ENCODE data around the gene SLC8A1.

The SLC8A1 gene

DNA sequence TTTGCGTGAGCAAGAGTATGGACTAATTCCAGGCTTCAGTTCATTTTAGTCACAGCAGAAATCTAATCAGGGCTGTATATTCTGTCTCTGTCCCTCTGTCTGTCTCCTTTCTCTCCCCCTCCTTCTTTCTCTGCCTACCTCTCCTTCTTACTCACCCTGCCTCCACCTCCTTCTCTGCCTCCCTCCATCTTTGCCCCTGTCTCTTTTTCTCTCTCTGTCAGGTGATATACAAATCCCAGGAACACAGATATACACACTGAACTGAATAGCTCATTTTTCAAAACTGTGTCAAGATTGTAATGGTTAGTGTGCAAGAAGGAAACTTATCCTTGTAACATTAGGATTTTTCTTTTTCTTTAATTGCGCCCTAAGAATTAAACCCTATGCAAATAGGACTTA, 32.5 kb downstream of the SLC8A1 start:
- DNase-seq: no peak

DNA sequence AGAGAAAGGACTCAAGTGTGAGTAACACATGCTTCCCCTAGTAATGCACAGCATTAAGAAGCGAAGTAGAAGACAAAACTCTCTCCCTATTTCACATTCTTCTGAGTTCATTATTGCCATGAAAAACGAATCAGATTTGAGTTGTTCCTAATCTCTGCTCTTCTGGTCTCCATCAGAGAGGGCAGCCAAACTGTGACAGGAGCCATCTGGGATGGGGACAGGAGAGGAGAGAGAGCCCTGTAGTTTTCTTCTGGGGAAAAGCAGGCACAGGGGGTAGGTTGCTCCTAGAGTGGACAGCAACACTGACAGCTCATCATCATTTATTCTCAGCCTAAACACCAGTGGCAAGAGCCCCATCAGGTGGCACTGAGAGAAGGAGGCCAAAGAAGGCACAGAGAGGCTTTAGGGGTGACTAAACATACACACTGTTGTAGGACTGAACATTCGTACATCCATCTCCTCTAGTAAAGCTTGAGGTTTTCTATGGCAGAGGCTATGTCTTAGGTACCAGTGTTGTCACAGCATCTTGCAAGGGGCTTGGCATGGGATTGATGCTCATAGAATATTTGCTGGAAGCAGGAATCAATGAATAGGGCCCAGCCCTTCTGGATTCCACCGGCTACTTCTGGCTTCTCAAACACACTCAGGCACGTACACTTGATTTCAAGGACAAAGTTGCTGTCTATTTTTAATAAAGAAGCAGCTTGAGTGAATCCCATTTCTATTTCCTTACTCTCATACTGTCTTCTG, 33.1 kb downstream of the SLC8A1 start:
- DNase-seq: no peak

DNA sequence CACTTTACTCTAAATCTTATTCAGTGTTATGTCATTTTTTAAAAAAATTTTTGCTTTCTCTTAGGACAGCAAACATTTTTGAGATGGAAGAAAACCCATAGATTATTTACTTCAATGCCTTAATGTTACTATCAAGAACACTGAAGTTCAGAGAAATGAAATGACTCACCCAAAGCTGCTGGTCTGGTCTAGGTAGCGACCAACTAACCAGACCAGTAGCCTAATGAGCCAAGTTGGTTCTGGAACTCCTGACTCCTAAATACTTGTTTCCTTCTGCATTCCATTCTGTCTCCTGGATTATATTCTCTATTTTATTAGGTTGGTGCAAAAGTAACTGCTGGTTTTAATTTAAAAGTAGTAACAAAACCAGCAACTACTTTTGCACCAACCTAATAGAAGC, 35.4 kb downstream of the SLC8A1 start:
- DNase-seq: no peak

DNA sequence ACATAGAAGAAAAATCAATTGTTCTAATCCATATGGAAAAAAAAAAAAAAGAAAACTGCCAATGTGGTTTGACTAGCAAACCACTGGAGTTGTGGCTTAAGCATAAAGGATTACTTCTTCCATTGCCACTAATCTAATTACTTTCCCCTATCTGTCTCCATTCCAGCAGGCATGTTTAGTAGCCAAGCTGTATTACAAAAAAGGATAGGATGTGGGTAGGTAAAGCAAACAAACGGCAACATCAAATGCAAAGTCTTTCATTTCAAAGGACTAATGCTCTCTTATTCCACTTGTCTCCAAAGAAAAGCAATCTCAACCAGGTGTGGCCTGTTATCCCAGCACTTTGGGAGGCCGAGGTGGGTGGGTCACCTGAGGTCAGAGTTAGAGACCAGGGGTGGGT, 36.5 kb downstream of the SLC8A1 start:
- no peak for DNase-seq

DNA sequence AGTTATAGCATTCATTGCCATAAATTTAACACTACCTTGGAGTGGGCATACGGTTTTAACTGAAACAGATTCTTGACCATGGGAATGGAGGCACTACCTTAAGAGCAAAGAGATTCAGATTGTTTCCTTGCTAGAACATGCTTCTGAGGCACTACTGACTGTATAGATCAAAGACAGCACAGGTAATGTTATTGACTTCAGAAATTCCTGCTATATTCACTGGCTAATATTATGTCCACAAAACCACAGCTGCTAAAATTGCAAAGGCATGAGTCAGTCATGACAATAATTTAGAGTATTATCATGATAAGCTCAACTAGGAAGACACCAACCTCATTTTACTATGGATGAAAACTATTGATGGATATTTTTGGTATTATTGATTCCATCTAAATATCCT, 39.4 kb downstream of the SLC8A1 start:
- DNase-seq: no peak

DNA sequence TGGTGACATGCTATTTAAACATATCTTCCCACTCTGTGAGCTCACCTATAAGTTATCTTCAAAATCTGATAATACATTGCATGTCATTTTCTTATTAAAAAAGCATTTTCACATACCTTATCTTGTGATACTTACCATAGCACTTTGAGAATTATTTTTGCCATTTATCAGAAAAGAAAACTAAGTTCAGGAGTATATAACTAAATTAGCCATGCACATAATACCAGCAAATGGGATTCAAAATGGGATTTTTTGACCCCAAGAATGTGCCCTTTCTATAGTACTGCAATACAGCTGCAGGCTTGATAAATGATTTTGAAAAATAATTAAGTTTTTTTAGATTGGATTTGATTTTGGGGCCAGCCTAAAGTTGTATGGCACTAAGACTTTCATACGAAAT, 41.2 kb downstream of the SLC8A1 start:
- no peak for DNase-seq

DNA sequence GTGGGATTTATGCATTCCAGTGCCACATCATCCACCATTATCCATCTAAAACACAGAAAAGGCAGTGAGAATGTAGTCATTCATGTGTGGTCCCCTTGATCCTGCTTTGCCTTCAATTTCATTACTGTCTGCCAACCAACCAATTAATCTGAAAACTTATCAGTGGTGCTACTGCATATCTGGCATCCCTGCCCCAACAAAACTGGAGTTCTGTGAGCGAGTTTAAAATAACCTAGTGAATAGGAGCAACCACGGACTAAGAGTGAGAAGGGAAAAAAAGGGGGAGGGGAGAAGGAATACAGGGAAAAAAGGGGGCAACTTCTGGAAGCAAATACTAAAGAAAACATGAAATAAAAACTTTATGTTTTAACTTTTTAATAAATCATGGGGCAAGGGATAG, 42.2 kb downstream of the SLC8A1 start:
- DNase-seq: no peak

DNA sequence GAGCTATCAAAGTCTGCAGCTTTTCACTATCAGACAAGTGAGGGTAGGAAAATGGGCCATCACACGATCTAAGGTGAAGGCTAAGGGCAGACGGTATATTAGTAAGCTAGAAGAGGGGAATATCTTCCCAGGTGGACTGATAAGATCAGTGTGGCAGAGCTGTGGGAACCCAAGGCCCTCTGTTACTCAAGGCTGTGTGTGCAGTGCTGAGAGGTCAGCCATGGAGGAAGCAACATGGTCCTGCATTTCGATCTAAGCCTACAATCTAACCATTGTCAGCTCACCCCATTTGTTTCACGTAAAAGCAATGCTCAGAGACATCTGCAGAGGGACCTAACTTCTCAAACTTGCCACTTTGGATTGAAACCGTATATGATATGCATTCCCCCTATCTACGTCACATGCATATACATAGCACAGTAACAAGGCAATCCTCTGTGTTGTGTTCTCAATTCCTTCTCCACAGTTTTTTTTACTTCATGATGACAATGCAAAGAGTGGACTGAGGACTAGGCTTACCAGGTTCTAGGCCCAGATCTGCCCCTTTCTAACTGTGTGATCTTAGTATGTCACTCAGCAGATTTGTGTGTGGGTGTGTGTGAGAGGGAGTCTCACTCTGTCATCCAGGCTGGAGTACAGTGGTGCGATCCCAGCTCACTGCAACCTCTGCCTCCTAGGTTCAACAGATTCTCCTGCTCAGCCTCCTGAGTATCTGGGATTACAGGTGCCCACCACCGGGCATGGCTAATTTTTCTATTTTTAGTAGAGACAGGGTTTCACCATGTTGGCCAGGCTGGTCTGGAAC, 45.2 kb downstream of the SLC8A1 start:
- no peak for DNase-seq

DNA sequence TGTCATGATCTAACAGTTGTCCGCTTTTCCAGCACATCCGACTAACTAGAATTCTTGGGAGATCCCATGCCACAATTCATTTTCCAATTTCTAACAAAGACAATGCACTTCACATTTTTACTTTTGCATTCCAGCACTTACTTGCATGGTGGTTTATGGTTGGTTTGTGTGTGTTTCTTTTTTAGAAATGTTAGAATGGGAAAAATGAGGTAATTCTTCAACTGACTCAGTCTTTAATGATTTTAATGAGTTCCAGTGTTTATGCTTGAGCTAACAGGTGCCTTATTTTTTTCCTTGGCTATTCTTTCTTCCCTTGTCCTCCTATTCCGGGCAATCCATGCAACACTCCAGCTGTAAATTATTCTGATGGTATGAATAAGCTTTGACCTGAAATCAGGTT, 46.4 kb downstream of the SLC8A1 start:
- no peak for DNase-seq

DNA sequence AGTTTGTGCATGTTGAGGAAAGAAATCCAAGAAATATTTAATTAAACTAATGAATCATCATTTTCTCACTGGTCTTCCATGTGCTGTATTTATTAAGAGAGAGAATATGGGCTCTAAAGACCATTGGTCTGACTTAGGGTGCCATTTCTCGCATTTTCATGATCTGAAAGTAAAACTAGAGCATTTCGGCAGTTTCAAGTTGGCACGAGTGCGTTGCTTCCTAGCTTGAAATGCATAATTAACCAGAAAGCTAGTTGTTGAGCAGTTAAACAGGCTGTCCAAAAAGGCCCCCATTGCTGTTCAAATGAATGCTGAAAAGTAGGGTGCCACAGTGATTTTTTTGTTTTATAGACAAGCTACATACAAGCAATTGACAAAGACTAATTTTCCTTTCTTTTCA, 47.4 kb downstream of the SLC8A1 start:
- DNase-seq: no peak

DNA sequence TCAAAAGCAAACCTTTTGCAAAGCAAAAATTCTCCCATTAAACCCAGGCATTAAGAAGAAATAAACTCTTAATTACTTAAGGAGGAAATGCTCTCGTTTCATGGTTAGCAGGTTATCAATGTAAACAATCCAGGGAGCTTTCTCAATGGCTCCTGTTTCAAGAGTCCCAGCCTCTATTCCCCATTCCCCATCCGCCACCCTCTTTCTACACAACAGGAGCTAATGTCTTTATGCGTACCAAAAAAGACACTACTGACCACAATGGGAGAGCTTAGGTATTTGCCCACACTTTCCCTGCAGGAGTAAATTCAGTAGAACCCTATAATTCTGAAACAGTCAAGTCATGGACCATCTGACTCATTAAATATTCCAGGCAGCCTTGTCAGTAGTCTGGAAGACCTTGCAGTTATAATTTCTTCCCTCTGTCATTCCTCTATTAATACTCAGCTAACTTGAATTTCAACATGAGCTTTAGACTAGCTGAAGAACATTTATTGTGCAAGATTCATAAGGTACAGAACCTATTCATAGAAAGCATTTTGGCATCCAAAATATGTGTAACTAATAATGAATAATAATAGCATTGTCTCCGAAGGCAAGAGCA, 48.6 kb downstream of the SLC8A1 start:
- DNase-seq: no peak

DNA sequence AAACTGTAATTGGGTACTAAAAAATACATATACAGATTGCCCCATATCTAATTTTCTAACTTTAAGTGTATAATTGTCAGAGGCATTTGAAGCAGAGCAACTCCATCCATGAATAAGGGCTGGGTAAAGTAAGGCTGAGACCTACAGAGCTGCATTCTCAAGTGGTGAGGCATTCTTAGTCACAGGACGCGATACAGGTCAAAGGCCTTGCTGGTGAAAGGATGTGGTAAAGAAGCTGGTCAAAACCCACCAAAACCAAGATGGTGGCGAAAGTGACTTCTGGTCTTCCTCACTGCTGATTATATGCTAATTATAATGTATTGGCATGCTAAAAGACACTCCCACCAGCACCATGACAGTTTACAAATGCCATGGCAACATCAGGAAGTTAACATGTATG, 50.0 kb downstream of the SLC8A1 start:
- DNase-seq: no peak

DNA sequence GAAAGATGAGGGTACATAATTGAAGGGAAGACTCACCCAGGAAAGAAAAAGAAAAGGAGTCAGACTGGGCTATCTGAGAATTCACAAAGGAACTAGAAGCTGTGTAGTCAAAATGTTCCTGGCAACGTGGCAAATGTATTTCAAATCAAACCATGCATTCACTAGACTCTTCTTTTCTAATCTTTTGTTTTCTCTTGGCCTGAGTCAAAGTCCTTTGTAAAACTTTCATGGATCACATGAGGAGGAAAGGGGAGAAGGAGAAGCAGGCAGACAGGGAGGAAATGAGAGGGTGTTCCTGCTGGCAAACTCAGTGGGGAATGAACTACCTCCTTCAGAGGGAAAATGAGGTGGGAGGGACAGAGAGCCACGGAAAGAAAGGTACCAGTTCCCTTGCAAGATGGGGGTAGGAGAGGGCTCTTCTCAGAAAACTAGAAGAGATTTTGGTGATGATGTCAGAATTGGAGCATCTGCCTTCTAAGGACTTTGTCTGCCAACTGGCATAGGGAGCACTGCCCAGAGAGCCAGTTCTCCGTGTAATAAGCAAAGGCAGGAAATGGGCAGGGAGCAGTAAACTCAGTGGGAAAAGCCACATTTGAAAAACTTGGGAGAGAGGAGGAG, 51.4 kb downstream of the SLC8A1 start:
- no peak for DNase-seq

DNA sequence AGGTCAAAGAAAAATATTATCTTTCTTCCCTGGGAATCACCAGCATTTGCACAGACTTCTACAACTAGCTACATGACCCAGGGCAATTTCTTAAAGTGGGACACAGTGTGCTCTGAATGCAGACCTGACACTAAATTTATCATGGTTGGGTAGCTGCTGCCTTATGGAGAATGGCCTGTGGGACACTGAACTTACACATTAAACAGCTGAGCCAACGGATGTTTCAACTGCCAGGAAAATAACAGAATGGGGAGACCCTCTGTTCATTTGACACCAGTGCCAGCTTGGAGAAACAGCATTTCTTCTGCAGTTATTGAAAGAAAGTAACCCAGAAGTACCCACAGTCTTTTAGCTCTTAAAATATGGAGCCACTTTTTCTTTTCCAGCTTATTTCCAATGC, 54.1 kb downstream of the SLC8A1 start:
- DNase-seq: no peak

DNA sequence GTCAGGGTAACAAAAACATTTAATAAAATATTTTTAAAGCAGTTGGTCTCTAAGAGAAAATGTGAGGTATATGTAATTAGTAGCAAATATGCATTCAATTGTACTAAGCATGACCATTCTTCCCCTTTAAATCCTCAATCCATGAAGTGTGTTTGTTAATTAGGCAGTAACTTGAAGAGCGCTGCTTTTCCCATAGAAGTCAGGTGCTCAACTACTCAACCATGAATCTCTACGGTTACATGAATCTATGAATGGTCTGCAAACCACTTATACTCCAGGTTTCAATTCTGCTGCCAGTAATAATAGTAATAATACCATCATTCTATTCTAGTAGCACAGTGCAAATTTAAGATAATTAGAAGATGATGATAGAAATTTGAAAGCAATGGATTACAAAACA, 55.8 kb downstream of the SLC8A1 start:
- DNase-seq: no peak

DNA sequence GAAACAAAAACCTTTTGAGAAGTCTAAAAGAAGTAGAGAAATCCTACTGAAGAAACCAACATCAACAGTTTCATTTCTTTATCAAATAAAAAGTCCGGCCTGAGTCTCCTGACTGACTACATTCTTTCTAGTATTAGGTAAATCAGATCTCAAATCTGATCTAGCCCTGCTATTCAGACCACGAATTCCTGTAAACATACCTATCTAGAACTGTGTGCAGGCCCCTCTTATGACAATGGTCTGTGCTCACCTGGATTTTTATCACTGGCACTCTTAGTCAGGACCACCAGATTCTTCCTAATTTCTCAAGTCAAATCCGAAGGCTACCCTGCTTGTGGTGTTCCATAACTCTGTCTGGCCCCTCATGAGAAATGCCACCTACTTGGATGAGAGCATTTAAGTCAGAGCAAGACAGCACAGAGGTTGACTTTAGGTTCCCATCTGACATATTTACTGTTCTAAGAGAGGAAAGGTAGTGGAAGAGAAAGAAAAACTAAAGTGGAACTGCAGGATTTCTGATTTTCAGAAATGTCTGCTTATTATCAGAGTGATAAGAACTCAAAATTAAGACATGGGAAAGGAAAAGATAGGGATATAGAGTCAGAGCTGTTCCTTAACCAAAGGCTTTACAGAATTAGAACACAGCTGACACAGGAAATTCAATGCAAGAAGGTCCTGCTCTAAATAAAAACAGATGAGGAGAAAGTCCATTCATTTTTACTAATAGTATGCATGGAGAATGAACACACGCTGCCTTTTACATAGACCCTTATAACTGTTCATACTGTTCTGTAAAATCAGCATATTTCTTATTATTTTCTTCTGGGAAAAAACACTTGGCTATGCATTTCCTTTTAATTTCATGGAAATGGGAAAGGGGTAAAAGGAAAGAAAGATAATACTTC, 56.5 kb downstream of the SLC8A1 start:
- DNase-seq: no peak

DNA sequence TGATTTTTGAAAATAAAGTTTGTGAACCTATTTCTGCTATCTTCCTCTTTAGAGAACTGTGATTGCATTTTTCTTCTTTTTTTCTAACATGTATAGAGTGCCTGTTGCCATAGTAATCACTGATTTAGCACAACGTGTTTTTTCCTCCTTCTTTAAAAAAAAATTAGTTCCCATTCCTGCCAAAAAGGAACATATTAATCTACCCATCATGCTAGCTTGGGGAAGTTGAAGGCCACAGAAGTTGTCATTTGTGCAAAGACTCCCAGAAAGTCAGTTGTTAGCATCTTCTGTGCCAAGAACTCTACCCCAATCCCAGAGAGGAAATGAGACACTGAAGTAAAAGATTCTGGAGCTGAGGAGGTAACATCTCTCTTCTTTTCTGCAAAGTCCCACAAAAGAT, 57.3 kb downstream of the SLC8A1 start:
- DNase-seq: no peak

DNA sequence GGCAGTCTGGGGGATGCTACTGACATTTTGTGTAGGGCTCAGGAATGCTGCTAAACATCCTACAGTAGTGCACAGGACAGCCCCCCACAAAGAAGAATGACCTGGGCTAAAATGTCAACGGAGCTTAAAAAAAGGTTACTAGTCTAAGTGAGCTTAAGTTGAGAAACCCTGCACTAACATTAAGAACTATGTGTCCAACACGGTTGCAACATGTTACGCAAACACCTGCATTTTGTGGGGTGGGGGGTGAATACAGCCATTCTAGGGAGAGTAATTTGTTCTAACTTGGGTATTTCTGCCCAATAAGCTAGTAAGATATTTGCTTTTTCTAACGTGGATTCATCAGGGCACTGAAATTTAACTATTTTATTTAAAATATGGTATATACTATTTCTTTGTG, 57.9 kb downstream of the SLC8A1 start:
- no peak for DNase-seq

DNA sequence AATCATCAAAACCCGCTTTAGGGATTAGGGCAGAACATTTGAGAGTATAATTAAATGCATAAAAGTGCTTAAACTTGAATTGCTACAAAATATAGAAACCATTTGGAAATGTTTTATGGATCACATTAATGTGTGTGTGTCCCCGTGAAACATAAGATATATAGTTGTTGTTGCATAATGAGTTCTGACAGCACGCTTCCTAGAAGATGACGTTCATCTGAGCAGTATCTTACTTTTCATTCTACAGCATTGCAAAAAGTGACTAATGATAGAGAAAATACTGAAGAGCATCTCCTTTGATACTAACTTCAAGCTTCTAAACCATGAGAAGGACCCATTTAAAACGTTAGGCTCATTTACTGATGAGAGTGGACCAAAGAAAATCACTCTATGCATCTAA, 63.7 kb downstream of the SLC8A1 start:
- DNase-seq: no peak

DNA sequence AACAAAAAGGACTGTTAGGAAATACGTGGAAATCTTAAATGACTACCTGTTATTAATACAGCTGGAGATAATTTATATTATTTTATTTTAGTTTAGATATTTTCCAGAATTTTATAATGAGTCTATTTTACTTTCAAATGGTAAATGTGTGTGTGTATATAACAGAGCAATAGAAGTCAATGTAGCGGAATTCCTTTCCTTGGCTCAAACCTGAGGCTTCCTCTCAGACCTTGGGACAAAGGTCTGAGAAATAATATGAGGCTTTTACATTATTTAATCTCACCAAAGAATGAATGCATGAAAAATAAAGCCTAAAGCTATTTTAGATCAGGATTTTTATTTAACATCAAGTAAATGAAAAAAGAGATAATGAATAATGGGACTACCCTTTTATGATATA, 65.7 kb downstream of the SLC8A1 start:
- DNase-seq: no peak

DNA sequence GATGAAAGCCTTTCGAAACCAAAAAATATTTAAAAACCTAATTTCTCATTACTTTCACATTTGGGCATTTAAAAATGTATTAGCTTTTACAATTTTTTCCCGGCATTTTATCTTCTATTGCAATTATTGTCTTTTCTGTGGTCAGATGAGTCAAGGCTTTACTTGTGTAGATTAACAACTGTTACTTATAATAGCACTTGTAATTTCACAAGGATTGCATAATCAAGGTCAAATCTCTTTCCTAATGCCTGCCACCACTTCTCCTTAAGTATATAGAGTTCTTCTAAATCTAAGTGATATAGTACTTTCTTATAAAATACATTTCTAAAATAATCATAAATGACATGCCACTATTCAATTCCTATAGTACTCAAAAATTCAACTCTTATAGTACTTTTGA, 67.2 kb downstream of the SLC8A1 start:
- DNase-seq: no peak

DNA sequence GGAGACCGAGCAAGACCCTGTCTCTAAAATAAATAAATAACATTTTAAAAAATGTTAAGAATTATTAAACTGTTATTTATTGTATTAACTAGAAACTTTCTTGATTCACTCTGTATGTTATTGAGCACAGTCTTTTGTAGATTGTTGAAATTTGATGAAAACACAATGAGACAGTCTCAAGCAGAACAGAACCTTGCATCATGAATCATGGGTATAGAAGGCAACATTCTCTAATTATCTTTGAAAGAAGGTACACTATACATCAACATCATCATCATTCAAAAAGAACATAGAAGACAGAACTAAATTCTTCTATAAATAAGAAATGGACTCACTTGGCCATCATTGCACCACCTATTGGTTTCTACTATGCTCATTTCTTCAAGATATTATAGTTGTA, 67.7 kb downstream of the SLC8A1 start:
- no peak for DNase-seq

DNA sequence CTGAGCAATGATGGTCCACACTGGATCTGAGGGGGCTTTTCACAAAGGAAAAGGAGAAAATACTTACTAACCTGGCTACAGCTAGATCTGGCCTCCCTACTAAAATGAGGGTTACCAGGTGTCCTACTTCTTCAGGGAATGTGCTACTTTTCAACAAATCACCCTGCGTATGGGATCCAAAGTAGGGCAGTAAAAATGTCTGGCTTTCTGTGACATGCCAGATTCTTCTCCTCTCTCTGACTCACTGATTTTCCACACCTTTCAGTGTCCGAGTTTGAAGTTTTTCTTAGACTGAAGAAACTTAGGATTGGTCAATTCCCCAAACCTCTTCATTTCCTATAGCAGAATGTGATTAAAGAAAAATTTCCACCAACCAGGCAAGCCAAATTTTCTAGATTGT, 71.2 kb downstream of the SLC8A1 start:
- no peak for DNase-seq
